Activated T-cell treated with anti-CD3 and anti-CD28 coated beads, Interleukin-2, amount 50 U/mL, for 4 hours (primary cell): ENCODE measurements around the gene NDUFAF8. TPM values are rescaled to one million over a fixed set of nuclear protein-coding genes. Genes with fewer than 3 reads are reported as not detected.
A peak's percentile ranks its signal among the peaks of the same experiment; 100 is the strongest.

Experiments used
- ATAC-seq, 2 donors: fragments of 200-7000 bp; cut with Tn5 transposase; one replicate each; pipeline ENCODE4 v1.10.0; 2021
- DNase-seq: peaks from one replicate; pipeline ENCODE4 v3.0.0-alpha.2; 2020
- H3K27me3 Mint-ChIP-seq: one replicate; pipeline ENCODE4 v1.8.0; 2021; ENCODE audit warnings: low read depth, mixed read lengths
- H3K36me3 Mint-ChIP-seq: one replicate; pipeline ENCODE4 v1.8.0; 2022; ENCODE audit warnings: mixed read lengths; ENCODE audit not compliant: insufficient read depth
- H3K4me1 Mint-ChIP-seq: one replicate; pipeline ENCODE4 v1.8.0; 2021; ENCODE audit warnings: low read depth, mixed read lengths
- H3K4me3 Mint-ChIP-seq: one replicate; pipeline ENCODE4 v1.8.0; 2021; ENCODE audit warnings: mild to moderate bottlenecking, moderate library complexity, mixed read lengths
- H3K9me3 Mint-ChIP-seq: one replicate; pipeline ENCODE4 v1.8.0; 2021; ENCODE audit warnings: mixed read lengths
- total RNA-seq, 3 donors: library from RNA; stranded (reverse); gene quantifications; one replicate each; pipeline ENCODE4 v1.2.1, GENCODE V29; 2021

Gene NDUFAF8
- total RNA-seq, 3 donors from 2014 or later: 123 to 144 (median 143) TPM

DNA sequence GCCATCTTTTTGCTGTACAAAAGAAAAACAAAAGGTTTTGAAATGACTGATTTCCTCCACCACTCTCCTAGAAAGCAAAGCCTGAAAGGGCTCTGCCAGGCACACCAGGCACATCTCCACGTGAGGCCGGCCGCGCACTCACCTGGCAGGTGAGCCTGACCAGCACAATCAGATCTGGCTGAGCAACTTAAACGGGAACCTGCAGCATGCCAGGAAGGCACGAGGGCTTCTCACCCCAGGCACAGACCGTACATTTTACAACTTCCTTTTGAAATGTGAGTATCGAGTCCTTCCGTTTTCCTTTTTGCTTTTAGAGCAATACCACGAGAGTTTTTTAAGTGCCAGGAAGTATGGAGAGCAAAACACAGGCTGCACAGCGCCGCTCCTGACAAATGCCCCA, 33.5 kb downstream of the NDUFAF8 start:
- no peak overlapping the region for H3K4me3 Mint-ChIP-seq
- H3K9me3 Mint-ChIP-seq: no peaks in the 10 kb centered on the region
- peaks cover 3% of the 10 kb centered on the region for H3K4me1 Mint-ChIP-seq
- H3K27me3 Mint-ChIP-seq: no peaks in the 10 kb centered on the region
- DNase-seq (no peak), ATAC-seq (no peak)
- peaks cover 30% of the 10 kb centered on the region for H3K36me3 Mint-ChIP-seq

DNA sequence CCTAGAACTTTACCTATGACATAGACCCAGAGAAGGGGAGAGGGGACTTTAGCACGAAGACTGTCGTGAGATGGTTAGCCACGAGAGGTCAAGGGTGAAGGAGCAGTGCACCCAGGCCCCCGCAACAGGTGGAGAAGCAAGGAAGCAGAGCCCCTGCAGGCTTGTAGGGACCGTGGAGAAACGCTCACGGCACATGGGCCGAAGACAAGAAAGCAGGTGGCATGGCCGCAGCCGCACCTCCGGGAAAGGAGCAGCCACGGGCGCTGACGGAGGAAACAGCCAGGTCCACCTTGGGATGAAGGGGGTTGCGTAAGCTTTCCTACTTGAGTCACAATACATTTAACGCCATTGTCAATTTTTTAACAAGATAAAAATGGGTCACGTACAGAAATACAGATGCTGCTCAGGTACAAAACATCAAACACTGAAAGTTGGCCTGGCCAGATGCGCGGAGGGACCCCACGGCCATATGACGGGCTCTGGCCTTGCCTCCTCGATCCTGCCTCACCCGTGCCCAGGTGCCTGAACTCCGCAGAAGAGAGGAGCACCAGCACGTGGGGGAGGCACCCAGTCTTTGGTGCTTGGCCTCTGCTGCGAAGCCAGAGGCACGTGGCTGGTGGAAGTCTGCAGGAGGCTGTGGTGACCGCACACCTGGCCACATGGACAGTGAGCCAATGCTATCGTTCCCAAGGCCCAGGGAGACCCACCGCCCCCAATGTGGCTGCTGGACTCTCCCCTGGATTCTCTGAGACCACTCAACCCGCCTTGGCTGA, 34.8 kb downstream of the NDUFAF8 start:
- Mint-ChIP-seq H3K9me3 (no peaks in the 10 kb centered on the region), H3K4me3 (no peak overlapping the region), H3K36me3 (peaks cover 26% of the 10 kb centered on the region), H3K27me3 (no peaks in the 10 kb centered on the region), H3K4me1 (peaks cover 3% of the 10 kb centered on the region)
- ATAC-seq (no peak), DNase-seq (no peak)

DNA sequence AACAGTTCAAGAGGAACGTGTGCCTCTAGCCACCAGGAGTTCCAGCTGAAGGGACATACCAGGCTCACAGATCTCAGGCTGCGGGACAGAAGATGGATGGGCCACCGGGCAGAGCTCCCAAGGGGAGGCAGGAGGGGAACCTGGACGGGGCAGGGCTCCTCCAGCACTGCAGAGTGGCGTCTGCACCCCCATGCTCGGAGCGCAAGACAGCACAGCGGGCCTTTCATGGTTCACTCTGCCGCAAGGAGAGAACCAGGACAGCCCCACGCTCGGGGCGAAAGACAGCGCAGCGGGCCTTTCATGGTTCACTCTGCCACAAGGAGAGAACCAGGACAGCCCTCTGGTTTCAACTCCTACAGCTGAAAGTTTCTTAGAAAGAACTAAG, 35.3 kb downstream of the NDUFAF8 start:
- Mint-ChIP-seq H3K36me3 (peaks cover 24% of the 10 kb centered on the region), H3K27me3 (no peaks in the 10 kb centered on the region), H3K4me3 (no peak overlapping the region), H3K9me3 (no peaks in the 10 kb centered on the region), H3K4me1 (peaks cover 3% of the 10 kb centered on the region)
- no peak for DNase-seq
- ATAC-seq: no peak

DNA sequence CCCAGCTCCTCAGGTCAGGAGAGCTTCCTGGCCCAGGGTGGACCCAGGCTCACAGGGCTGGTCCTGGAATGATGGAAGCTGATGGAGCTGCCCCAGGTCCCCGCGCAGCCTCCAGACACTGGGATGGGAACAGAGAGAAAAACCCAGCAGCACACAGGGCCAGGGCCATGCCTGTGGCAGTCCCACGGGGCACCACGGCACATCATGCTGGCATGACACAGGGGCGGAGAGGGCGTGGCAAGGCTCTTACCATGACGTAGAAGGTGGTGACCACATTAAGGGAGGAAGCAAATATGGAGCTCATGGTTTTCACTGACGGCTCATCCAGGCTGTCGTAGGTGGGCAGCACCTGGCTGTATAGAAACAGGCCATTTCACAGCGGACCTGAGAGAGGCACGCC, 37.7 kb downstream of the NDUFAF8 start:
- DNase-seq (no peak), ATAC-seq (no peak)
- Mint-ChIP-seq H3K4me3 (no peak overlapping the region), H3K27me3 (no peaks in the 10 kb centered on the region), H3K4me1 (peaks cover 3% of the 10 kb centered on the region), H3K36me3 (peaks cover 28% of the 10 kb centered on the region), H3K9me3 (no peaks in the 10 kb centered on the region)

DNA sequence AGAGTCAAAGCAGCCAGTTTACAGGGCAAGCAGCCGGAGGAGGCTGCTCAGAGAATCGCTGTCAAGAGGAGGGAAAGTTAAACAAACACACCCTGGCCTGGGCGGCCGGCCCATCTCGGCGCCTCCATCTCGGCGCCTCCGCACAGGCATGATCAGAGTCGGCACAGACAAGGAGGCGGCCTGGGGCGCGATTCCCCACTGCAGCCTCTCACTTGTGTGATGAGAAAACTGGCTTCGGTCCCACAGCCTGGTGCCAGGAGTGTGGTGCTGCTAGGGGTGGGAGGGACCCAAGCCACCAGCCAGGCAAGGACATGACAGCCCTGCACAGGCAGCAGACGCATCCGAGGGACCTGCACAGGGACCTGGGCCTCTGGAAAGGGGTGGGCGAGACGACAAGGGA, 38.3 kb downstream of the NDUFAF8 start:
- Mint-ChIP-seq H3K4me1 (peaks cover 3% of the 10 kb centered on the region), H3K4me3 (no peak overlapping the region), H3K9me3 (no peaks in the 10 kb centered on the region), H3K27me3 (no peaks in the 10 kb centered on the region), H3K36me3 (peaks cover 27% of the 10 kb centered on the region)
- DNase-seq: no peak
- no peak for ATAC-seq

DNA sequence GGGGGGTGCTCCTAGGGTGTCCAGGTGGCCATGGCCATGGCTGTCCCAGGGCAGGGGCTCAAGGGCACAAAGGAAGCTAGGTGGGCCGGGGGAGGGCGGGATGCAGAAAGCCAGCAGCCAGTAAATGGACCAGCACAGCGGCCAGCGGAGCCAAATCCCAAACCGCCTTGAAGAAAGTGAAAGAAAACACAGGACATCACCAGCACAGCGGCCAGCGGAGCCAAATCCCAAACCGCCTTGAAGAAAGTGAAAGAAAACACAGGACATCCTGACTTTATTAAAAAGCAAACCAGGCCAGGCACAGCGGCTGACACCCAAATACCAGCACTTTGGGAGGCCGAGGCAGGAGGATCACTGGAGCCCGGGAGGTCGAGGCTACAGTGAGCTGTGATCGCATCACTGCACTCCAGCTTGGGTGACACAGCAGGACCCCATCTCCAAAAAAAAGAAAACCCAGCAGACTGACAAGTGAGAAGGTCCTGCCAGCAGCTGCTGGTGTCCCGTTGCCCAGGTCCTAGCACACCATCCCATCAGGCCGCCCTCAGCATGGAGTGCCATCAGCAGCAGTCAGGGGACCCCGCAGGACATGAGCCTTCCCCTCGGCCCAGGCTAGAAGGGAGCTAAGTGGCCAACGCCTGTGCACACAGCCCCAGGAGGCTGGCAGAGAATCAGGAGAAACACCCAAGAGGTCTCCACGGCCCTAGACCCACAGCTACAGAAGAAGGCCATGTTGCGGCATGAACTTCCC, 39.0 kb downstream of the NDUFAF8 start:
- no peaks in the 10 kb centered on the region for H3K9me3 Mint-ChIP-seq
- no peak for ATAC-seq
- no peak for DNase-seq
- H3K4me3 Mint-ChIP-seq: no peak overlapping the region
- H3K27me3 Mint-ChIP-seq: no peaks in the 10 kb centered on the region
- H3K36me3 Mint-ChIP-seq: peaks cover 20% of the 10 kb centered on the region
- no peaks in the 10 kb centered on the region for H3K4me1 Mint-ChIP-seq

DNA sequence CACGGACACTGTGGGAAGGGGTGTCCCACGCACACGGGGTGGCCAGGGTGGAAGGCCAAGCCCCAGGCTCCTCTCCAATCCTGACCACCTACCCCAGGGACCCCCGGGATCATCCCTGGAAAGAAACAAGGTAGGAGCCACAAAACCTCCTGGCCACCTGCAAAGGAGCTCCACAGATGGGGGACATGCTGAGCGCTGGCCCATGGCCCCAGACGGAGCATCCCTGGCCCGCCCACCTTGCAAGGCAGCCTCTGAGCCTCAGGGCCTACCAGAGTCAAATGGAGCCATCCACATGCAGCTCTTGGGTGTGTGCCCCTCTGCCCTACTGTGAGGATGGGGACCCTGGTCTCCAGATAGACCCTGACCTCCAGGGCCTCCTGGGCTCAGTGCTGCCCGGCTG, 39.7 kb downstream of the NDUFAF8 start:
- H3K9me3 Mint-ChIP-seq: no peaks in the 10 kb centered on the region
- H3K4me1 Mint-ChIP-seq: no peaks in the 10 kb centered on the region
- no peak for DNase-seq
- H3K36me3 Mint-ChIP-seq: peaks cover 17% of the 10 kb centered on the region
- H3K27me3 Mint-ChIP-seq: no peaks in the 10 kb centered on the region
- no peak for ATAC-seq
- H3K4me3 Mint-ChIP-seq: no peak overlapping the region

DNA sequence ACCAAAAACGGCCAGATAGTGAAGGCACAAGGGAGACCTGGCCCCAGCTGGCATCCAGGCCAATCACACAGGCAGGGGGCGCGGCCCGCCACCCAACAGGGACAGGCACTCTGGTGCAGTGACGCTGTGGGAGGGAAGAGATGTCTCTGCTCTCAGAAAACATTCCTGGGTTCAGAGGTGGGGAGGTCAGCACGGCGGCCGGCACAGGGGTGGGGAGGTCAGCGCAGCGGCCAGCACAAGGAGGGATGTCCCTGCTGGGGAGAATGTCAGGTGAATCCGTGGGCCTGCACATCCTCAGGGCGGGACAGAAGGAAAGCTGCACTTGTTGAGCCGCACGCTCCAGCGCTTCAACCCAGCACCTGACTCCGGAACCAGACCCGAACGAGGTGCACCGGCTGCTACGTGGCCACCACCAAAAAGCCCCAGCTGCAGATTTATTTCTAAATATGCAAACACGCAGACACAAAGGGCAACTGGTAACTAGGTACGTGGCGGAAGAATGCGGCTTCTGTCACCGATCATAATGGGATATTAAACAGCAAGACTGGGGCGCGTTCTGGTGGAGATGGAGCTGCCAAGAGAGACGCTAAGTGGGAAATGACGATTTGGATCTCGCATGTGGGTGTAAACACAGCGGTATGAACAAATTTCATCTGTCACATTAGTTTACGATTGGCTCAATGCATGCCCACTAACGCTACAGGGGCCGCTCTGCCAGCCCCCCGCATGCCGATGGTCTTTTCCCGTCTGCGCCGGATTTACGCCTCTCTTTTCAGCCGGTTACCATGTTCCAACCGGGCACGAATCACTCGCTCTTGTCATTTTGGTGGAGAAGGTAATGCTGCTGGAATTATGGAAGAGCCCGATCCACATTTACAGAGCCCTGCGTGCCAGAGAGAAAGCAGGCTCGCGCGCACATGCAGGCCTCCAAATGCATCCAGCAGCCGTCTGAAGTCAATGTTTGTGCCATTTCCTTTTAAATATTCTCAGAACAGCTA, 40.5 kb downstream of the NDUFAF8 start:
- peaks cover 21% of the 10 kb centered on the region for H3K36me3 Mint-ChIP-seq
- no peak overlapping the region for H3K4me3 Mint-ChIP-seq
- no peak for DNase-seq
- H3K27me3 Mint-ChIP-seq: no peaks in the 10 kb centered on the region
- no peak for ATAC-seq
- peaks cover 4% of the 10 kb centered on the region for H3K4me1 Mint-ChIP-seq
- H3K9me3 Mint-ChIP-seq: no peaks in the 10 kb centered on the region

DNA sequence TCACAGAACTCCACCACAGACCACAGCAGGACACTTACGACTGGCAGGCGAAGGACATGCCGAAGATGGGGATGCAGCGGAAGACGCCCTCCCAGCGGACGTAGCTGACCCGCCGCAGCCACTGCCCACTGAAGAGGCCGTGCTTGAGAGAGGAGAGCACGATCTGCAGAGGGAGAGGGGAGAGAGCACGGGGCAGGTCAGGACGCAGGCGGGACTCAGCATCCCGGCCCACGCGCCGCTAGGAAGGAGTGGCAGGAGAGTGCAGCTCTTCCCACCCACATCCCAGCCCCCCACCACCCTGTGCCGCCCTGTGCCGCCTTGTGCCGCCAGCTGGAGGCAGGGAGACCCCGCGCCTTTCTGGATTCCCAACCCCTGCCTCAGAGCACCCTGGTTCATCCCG, 41.5 kb downstream of the NDUFAF8 start:
- H3K36me3 Mint-ChIP-seq: peaks cover 21% of the 10 kb centered on the region
- DNase-seq: no peak
- H3K27me3 Mint-ChIP-seq: no peaks in the 10 kb centered on the region
- ATAC-seq: no peak
- H3K4me1 Mint-ChIP-seq: peaks cover 11% of the 10 kb centered on the region
- H3K4me3 Mint-ChIP-seq: no peak overlapping the region
- H3K9me3 Mint-ChIP-seq: no peaks in the 10 kb centered on the region

DNA sequence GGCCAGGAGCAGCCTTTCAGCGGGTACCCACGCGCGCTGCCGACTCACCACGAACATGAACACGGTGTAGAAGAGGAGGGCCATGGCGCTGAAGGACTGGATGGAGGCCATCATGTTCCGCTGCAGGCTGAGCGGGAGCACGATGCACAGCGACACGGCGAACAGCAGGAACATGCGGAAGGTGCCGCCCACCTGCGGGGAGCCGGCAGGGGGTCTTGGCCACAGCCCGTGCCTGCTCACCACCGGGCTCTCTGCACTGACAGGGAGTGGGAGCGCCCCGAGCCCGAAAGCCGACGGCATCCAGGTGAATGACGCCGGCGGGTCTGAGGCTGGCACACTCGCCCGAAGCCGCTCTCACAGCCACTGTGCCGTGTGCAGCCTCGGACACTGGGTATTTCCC, 43.0 kb downstream of the NDUFAF8 start:
- Mint-ChIP-seq H3K9me3 (no peaks in the 10 kb centered on the region), H3K36me3 (peaks cover 13% of the 10 kb centered on the region), H3K4me3 (no peak overlapping the region), H3K4me1 (peaks cover 25% of the 10 kb centered on the region), H3K27me3 (no peaks in the 10 kb centered on the region)
- ATAC-seq: no peak
- no peak for DNase-seq

DNA sequence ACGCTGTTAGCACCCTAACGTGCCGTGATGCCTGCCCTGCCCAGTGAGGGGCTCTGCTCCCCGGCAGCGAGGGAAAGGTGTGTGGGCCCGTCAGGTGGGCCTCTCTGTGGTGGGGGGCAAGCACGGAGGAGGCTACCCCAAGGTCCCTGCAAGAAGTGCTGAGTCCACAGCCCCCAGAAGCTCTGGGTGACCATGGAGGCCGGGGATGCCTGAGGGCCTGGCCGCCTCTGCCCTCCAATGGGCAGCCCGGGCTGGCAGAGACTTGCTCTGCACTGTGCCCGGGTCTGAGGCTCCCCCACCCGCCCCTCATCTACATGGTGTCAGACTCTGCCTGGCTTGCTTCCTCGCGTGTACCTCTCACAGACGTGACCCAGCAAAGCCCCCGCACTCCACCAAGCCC, 43.8 kb downstream of the NDUFAF8 start:
- Mint-ChIP-seq H3K4me1 (peaks cover 30% of the 10 kb centered on the region), H3K27me3 (no peaks in the 10 kb centered on the region), H3K36me3 (peaks cover 17% of the 10 kb centered on the region), H3K9me3 (no peaks in the 10 kb centered on the region), H3K4me3 (no peak overlapping the region)
- ATAC-seq (no peak), DNase-seq (no peak)

DNA sequence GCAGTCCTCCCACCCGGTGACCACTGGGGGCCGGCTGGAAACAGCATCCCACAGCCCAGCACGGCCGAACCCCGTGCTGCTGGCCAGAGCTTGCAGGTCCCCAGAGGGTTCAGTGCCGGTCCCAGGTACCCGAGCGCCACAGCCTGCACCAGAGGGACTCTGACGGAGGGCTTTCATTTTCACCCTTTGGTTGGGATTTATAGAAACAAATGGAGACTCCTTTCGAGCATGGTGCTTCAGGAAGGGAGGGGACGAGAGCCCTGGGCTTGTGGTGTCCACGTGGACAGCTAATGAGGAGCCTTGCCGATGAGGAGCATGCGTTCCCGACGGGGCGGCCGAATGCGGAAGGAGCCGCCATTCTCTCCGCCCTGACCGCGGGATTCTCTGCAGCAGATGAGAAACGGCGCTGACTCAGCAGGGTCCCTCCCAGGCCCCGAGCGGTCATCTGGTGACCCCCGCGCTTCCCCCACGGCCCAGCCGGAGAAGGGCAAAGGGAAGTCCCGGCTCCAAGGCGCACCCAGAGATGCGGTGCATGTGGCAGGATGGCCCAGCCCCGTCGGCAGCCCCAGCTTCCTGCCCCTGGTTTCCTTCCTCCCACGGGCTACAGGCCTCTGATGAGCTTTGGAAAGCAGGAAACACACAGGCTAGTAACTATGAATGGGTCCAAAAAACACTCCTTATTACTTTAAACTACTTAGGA, 46.2 kb downstream of the NDUFAF8 start:
- ATAC-seq: peak; percentile 88 to 89
- Mint-ChIP-seq H3K9me3 (no peaks in the 10 kb centered on the region), H3K4me3 (peak overlapping the region; percentile 86), H3K36me3 (peaks cover 10% of the 10 kb centered on the region), H3K27me3 (no peaks in the 10 kb centered on the region), H3K4me1 (peaks cover 42% of the 10 kb centered on the region)
- peak; percentile 36 for DNase-seq

DNA sequence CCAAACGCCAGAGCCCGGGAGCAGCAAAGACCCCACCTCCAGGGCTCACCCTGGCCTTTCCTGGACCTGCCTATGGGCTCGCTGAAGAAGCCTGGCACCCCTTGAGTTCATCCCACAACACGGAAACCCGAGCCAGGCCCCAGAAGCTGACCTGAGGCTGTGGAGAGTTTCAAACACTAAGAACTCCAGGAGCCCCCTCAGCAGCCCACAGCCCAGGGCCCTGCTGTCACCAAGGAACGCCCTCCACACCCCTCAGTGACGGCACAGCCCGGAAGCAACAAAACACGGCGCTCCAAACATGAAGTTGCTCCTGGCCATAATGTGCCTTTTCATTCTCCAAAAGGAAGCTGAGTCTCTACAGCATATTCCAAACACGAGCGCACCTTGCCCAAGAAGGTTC, 46.8 kb downstream of the NDUFAF8 start:
- no peaks in the 10 kb centered on the region for H3K9me3 Mint-ChIP-seq
- DNase-seq (no peak), ATAC-seq (peak in 1 of 2 donors; percentile 9)
- peaks cover 43% of the 10 kb centered on the region for H3K4me1 Mint-ChIP-seq
- H3K27me3 Mint-ChIP-seq: no peaks in the 10 kb centered on the region
- peaks cover 9% of the 10 kb centered on the region for H3K36me3 Mint-ChIP-seq
- peak overlapping the region; percentile 86 for H3K4me3 Mint-ChIP-seq
